ENCODE data around the gene RTN4R.
A peak's percentile ranks its signal among the peaks of the same experiment; 100 is the strongest.

DNA sequence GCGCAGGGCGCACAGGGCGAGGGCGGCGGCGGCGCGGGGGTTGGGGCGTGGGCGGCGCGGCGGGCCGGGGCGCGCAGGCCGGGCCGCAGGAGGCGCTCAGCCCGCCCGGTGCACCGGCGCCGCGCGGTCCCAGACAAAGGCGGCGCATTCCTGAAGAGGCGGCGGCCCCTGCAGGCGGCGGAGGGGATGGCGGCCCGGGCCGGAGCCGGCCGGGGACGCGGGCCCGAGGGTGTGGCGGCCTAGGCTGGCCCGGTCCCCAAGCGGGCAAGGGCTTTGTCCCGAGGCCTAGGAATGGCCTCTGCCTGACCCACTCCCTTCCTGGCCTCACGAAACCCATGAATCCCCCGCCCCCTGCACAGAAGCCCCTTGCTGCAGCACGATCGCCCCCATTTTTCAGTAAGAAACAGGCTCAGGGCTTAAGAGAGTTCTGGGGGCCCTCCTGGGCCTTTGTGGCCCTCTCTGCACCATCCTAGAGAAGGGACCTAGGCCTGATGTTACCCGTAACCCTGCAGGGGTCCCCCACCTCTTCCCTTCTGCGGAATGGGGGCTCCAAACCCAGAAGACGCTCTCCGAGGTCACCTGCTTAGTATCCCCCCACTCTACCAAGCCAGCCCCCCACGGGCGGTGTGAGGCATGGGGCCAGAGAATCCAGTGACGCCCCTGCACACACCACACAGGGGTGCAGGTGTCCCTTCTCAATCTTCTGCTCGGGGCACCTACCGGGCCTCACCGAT is at the start of gene RTN4R:
- TF ChIP-seq, protein P1, sequence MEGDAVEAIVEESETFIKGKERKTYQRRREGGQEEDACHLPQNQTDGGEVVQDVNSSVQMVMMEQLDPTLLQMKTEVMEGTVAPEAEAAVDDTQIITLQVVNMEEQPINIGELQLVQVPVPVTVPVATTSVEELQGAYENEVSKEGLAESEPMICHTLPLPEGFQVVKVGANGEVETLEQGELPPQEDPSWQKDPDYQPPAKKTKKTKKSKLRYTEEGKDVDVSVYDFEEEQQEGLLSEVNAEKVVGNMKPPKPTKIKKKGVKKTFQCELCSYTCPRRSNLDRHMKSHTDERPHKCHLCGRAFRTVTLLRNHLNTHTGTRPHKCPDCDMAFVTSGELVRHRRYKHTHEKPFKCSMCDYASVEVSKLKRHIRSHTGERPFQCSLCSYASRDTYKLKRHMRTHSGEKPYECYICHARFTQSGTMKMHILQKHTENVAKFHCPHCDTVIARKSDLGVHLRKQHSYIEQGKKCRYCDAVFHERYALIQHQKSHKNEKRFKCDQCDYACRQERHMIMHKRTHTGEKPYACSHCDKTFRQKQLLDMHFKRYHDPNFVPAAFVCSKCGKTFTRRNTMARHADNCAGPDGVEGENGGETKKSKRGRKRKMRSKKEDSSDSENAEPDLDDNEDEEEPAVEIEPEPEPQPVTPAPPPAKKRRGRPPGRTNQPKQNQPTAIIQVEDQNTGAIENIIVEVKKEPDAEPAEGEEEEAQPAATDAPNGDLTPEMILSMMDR (IDR thresholded peaks at IDR 0.05): peak; percentile 63 to 89 (median 77)
- TF ChIP-seq EP300 (IDR thresholded peaks at IDR 0.05): no peak

All from tibial nerve (tissue), 4 donors.